Measurements from ENCODE around the gene ZFP69. TPM values are rescaled to one million over a fixed set of nuclear protein-coding genes. Genes with fewer than 3 reads are reported as not detected.

ZFP69 gene
- total RNA-seq (ENCODE audit: low replicate concordance) = 6.0 and 8.9 TPM in 2 replicates

- Histone ChIP-seq H3K9ac (peak within 1 kb of the TSS; percentile 44), H3K4me1 (peaks cover 9% of the 10 kb centered on the region), H3K9me3 (ENCODE audit: low read depth) (peaks cover 16% of the 10 kb centered on the region), H3K4me3 (peak within 1 kb of the TSS; percentile 80), H3K27ac (no peak within 1 kb of the TSS), H3K36me3 (no peaks in the 10 kb centered on the region), H3K4me2 (peak within 1 kb of the TSS; percentile 90), H3K27me3 (no peaks in the 10 kb centered on the region), H3F3A (ENCODE audit: low read depth) (peaks cover 10% of the 10 kb centered on the region), H3K79me2 (ENCODE audit: low read depth) (no peaks in the 10 kb centered on the region), H4K20me1 (ENCODE audit: low read depth) (no peaks in the 10 kb centered on the region), H2AFZ (replicated peaks) (peak within 1 kb of the TSS; percentile 91)
- no peaks in the 10 kb centered on the region for H3K27me3 Mint-ChIP-seq (ENCODE audit: insufficient read depth, low read depth)
- no peak for TF ChIP-seq CTCF (IDR thresholded peaks at IDR 0.05)
- no peak for TF ChIP-seq EZH2phosphoT487 (IDR thresholded peaks at IDR 0.05)
- TF ChIP-seq EZH2 (IDR thresholded peaks at IDR 0.05) = no peak
- H3K9me3 Mint-ChIP-seq = peaks cover 57% of the 10 kb centered on the region
- H3K4me1 Mint-ChIP-seq = peaks cover 7% of the 10 kb centered on the region
- peaks cover 33% of the 10 kb centered on the region for H3K36me3 Mint-ChIP-seq
- peak within 1 kb of the TSS; percentile 89 for H3K4me3 Mint-ChIP-seq
- peak; percentile 83 for DNase-seq (ENCODE audit: low spot score)
- H3K27ac Mint-ChIP-seq = peak within 1 kb of the TSS; percentile 58
These were observed at the start of gene ZFP69 for GRCh38 chr1:40476924-40477677. Gene ZFP69, plus strand, starts transcription at chr1:40477290. Its CDS starts 2,072 bp downstream, at chr1:40479362.

GRCh38 chr1:40431385-40431784 is 45.7 kb upstream of the ZFP69 start:
- Histone ChIP-seq H4K20me1 (ENCODE audit: low read depth) (no peaks in the 10 kb centered on the region), H3F3A (ENCODE audit: low read depth) (no peaks in the 10 kb centered on the region), H3K36me3 (no peaks in the 10 kb centered on the region), H3K79me2 (ENCODE audit: low read depth) (no peaks in the 10 kb centered on the region), H3K4me3 (no peak overlapping the region), H2AFZ (replicated peaks) (no peak overlapping the region), H3K9me3 (ENCODE audit: low read depth) (no peaks in the 10 kb centered on the region), H3K27ac (no peak overlapping the region), H3K27me3 (no peaks in the 10 kb centered on the region), H3K4me2 (no peak overlapping the region), H3K4me1 (no peaks in the 10 kb centered on the region), H3K9ac (no peak overlapping the region)
- Mint-ChIP-seq H3K36me3 (no peaks in the 10 kb centered on the region), H3K4me3 (no peak overlapping the region), H3K27ac (no peak overlapping the region), H3K9me3 (peaks cover 3% of the 10 kb centered on the region), H3K27me3 (ENCODE audit: insufficient read depth, low read depth) (peaks cover 2% of the 10 kb centered on the region), H3K4me1 (no peaks in the 10 kb centered on the region)
- TF ChIP-seq EZH2phosphoT487 (IDR thresholded peaks at IDR 0.05) (no peak), CTCF (IDR thresholded peaks at IDR 0.05) (no peak), EZH2 (IDR thresholded peaks at IDR 0.05) (no peak)
- DNase-seq (ENCODE audit: low spot score) = no peak

GRCh38 chr1:40432644-40433390 is 44.3 kb upstream of the ZFP69 start:
- Histone ChIP-seq H2AFZ (replicated peaks) (no peak overlapping the region), H3K27me3 (no peaks in the 10 kb centered on the region), H3K9ac (no peak overlapping the region), H3K4me2 (no peak overlapping the region), H4K20me1 (ENCODE audit: low read depth) (no peaks in the 10 kb centered on the region), H3K36me3 (no peaks in the 10 kb centered on the region), H3K4me3 (no peak overlapping the region), H3K4me1 (no peaks in the 10 kb centered on the region), H3K9me3 (ENCODE audit: low read depth) (no peaks in the 10 kb centered on the region), H3K79me2 (ENCODE audit: low read depth) (no peaks in the 10 kb centered on the region), H3K27ac (no peak overlapping the region), H3F3A (ENCODE audit: low read depth) (no peaks in the 10 kb centered on the region)
- DNase-seq (ENCODE audit: low spot score) = no peak
- no peaks in the 10 kb centered on the region for H3K27me3 Mint-ChIP-seq (ENCODE audit: insufficient read depth, low read depth)
- H3K4me3 Mint-ChIP-seq = no peak overlapping the region
- no peaks in the 10 kb centered on the region for H3K9me3 Mint-ChIP-seq
- H3K36me3 Mint-ChIP-seq = no peaks in the 10 kb centered on the region
- no peaks in the 10 kb centered on the region for H3K4me1 Mint-ChIP-seq
- TF ChIP-seq EZH2phosphoT487 (IDR thresholded peaks at IDR 0.05) (no peak), CTCF (IDR thresholded peaks at IDR 0.05) (no peak), EZH2 (IDR thresholded peaks at IDR 0.05) (no peak)
- H3K27ac Mint-ChIP-seq = no peak overlapping the region
